Measurements from ENCODE around the gene RAPGEF3. TPM values are rescaled to one million over a fixed set of nuclear protein-coding genes. Genes with fewer than 3 reads are reported as not detected.

RAPGEF3 gene
- polyA plus RNA-seq, 5 donors = 11.2 to 20.3 (median 16.1) TPM

GRCh38 chr12:47743311-47743860, 15.3 kb downstream of the RAPGEF3 start:
- no peak for DNase-seq

GRCh38 chr12:47742253-47742825, 16.3 kb downstream of the RAPGEF3 start:
- no peak for DNase-seq

GRCh38 chr12:47741340-47741703, 17.4 kb downstream of the RAPGEF3 start:
- peak; percentile 35 to 51 for DNase-seq

DNA sequence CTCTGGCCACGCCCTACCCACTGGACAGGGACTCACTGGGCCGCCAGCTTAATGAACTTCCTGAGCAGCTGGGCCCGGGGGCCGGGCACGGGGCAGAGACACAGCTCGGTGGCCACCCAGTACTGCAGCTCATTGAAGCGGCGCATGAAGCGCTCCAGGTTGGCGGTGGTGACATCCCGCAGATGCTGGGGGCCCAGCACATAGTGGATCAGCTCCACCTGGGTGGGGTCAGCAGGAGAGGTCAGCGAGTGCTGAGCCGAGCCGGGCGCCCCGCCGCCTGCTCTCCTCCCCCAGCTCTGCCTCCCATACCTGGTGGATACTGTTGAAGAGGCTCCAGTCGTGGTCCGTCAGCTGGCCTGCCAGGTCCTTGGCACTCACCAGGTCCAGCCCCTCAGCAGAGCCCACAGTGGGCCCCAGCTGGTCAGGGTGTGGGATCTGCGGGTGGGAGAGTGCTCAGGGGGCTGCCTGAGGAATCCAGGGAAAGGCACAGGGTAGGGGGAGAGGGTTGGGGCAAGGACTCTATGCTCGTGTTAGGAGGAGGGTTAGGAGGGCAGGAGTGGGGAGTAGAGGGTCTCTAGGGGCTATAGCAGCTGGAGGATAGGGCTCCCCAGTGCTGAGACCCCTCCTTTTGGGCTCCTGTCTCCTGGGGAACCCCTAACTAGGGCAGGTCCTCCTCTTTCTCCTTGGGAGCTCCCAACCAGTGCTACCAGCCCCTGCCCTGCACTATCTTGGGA, 17.9 kb downstream of the RAPGEF3 start:
- DNase-seq = no peak

DNA sequence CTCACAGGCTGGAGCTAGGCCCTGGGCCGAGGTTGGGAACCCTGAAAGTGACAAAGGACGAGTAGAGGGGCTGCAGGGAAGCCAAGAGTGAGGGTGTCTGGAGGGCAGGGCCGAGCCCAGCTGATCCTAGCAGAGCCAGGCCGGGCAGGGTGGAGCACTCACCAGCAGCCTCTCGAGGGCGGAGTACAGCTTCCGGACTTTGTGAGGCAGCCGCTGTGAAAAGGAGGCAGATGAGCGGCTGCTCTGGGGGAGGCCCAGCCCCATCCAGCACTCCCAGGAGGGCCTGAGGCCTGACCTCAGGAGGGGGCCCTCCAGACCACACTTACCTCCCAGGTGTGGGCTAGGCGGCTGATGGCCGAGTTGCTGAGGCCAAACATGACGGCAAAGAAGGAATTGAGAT, 18.7 kb downstream of the RAPGEF3 start:
- no peak for DNase-seq

DNA sequence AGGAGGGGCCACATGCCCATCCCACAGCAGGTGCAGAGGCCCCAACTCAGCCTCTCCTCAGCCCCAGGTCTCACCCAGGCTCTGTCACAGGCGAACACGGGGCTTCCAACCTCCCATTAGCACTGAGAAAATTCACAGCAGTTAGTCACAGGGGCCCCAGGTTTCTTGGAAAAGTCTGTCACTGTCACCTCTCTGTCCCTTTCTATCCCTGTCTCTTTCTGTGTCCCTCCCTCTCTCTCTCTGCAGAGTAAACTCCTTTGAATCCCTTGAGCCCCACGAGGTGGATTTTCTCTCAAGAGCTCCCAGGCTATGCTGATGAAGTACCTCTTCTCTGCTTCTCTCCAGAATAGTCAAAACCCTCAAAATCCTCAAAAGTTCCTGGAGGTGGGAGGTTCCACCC, 19.4 kb downstream of the RAPGEF3 start:
- DNase-seq = no peak

- DNase-seq = no peak
These were observed 20.6 kb downstream of the RAPGEF3 start for GRCh38 chr12:47737936-47738594.

GRCh38 chr12:47736877-47737676, 21.6 kb downstream of the RAPGEF3 start:
- DNase-seq = peak; percentile 57 to 69

DNA sequence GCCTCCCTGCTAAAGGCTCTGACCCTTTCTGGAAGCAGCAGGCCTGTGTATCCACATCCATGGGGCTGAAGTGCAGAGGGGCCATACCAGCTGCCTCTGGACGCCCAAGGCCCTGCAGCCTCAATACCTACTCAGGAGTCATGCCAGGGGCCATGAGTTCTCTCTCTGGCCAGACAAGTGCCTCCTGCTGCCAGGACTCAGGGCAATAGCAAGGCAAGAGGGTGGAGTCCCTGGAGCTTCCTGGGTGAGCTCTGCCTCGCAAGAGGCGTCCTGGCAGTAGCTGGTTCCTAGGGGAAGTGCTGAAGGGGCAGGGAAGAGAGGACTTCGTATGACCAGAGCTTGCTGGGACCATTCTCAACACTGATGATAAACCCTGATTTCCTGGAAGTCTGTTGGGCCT, 22.5 kb downstream of the RAPGEF3 start:
- no peak for DNase-seq

GRCh38 chr12:47735649-47736048, 23.0 kb downstream of the RAPGEF3 start:
- no peak for DNase-seq

DNA sequence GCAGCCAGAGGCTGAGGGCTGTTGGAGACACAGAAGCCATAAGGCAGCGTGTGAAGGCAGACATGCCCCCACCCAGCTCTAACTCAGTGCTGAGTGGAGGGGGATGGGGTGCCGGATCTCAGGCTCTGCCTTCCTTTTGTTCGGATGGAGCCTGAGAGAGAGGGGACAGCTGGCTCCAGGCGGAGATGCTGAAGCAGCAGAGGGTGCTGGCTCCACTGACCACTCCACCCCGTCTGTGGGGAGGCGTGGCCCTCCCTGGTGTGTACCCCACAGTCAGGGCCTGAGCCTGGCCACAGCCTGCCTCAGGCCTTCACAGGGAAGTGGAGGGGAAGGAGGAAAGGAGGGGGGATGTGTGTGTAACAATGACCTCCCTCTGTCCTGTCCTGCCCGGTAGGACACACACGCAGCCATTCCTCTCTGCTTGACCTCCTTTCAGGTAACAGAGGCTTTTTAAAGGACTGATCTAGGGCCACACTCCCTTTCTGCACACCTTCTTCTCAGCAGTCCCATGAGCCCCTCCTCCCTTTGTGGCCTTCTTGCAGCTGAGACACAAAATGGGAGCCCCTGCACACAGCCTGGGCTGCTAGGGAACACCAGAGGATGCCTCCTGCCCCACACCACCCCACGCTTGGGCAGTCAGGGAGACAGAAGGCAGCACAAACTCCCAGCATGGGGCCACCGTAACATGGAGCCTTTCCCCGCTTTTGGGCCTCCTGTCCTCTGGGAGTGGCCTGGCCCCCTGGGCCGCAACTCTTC, 23.8 kb downstream of the RAPGEF3 start:
- DNase-seq = peak; percentile 48 to 62

DNA sequence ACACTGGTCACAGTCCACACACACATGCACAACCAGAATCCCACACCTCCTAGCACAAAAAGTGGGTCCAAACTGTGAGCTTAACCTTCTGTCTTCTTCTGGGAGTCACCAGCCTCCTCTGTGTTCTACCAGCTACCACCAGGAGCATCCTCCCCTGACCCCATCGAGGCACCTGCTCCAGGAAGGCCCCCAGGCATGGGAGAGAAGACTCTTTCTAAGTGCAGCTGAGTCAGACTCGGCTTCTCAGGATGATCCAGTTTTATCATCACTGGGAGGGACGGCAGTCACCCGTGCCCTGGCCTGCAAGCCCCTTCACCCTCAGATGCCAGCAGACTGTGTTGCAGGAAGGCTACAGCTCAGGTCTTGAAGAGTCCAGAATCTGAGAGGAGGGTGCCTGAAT, 25.5 kb downstream of the RAPGEF3 start:
- DNase-seq = no peak

- no peak for DNase-seq
These were observed 26.2 kb downstream of the RAPGEF3 start for GRCh38 chr12:47732504-47732903.

DNA sequence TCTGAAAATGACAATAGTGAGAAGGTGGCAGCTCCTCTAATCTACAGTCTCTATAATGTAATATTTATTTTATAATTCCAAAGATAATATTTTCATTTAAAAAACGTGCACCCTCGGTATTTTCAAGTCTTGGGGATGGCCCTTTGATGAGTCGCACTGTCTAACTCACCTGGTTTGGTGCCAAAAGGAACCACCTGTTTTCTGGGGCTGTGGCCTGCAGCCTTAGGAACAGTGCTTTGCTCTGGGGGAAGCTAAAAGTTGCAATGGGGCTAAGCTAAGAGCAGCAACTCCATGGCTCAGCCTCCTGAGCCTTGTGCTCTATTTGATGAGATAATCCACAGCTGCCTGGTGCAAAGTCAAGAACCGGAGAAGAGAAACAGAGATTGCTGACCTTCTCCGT, 27.0 kb downstream of the RAPGEF3 start:
- no peak for DNase-seq

GRCh38 chr12:47730341-47730744, 28.3 kb downstream of the RAPGEF3 start:
- DNase-seq = no peak

DNA sequence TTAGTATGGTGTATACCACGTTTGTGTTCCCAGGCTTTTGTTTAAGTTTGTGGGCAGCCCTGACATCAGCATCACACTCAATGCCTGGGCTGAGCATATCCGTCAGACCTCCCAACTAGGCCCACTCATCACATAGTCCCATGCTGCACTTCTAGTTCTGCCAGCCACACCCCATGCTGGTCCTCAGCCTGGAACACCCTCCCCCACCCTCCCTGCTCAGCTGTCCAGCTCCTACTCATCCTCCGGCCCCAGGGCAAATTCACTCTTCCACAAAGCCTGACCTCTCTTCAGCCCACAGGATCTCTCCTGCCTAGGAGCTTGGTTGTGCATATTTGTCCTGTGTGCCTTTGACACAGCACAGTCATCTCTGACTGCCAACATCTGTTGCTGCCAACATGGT, 29.4 kb downstream of the RAPGEF3 start:
- no peak for DNase-seq

DNA sequence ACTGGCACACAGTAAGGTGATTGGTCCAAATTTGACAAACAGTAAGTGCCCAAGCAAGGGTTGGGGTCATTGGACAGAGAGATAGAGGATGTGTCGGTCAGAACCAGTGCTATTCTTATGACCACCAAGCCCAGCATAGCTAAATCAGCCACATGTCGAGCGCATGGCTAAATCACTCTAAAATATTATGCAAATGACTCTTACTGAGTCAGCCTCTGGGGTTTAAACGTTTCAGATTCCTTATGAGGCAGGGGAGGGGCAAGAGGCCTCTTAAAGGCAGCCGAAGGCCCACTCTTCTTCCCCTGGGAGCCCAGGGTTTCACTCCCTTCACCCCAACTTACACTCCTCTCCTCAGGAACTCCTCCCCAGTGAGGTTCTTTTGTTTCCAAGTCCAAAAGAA, 32.8 kb downstream of the RAPGEF3 start:
- no peak for DNase-seq

- no peak for DNase-seq
These were observed 33.4 kb downstream of the RAPGEF3 start, which contains the start of gene ENDOU for GRCh38 chr12:47725091-47725772. ENDOU (minus strand) TSS chr12:47725490; CDS start chr12:47725413, 77 bp downstream.

- no peak for DNase-seq
These were observed 35.6 kb downstream of the RAPGEF3 start for GRCh38 chr12:47722941-47723631.
